Thyroid gland (tissue), 4 donors: ENCODE results near the gene TROAP. TPM values are rescaled to one million over a fixed set of nuclear protein-coding genes. Genes with fewer than 3 reads are reported as not detected.

Experiments used
- DNase-seq, 2 donors: peaks; one replicate each; pipeline ENCODE4 v3.0.0-alpha.2; 2019
- H3K27ac ChIP-seq, 3 donors: fragments of 200-600 bp; sonication (generic); 1 replicate in 2 of 3; 2 replicates in 1 of 3; pipeline ENCODE4 v1.5.1; 2016 to 2019; ENCODE audit warnings: mild to moderate bottlenecking in 1 of 3, moderate library complexity in 1 of 3
- H3K27me3 ChIP-seq: fragments of 200-600 bp; sonication (generic); one replicate; pipeline ENCODE4 v1.5.1; 2019
- H3K36me3 ChIP-seq, 2 donors: fragments of 200-600 bp; sonication (generic); one replicate each; pipeline ENCODE4 v1.5.1; 2016 to 2019
- H3K4me1 ChIP-seq, 2 donors: fragments of 200-600 bp; sonication (generic); one replicate each; pipeline ENCODE4 v1.5.1; 2017 to 2019
- H3K4me3 ChIP-seq, 3 donors: fragments of 200-600 bp; sonication (generic); replicated peaks in 1 of 3; 1 replicate in 2 of 3; 2 replicates in 1 of 3; pipeline ENCODE4 v1.5.1; 2016; ENCODE audit warnings: mild to moderate bottlenecking in 1 of 3
- H3K9me3 ChIP-seq: fragments of 200-600 bp; sonication (generic); one replicate; pipeline ENCODE4 v1.5.1; 2017
- POLR2A ChIP-seq, 2 donors: fragments of 450-650 bp; IDR thresholded peaks; one replicate each; pipeline ENCODE4 v1.6.1; 2017; ENCODE audit warnings: antibody characterized with exemption in 2 of 2, mild to moderate bottlenecking in 2 of 2, moderate library complexity in 1 of 2
- WGBS, 2 donors: methylation state at CpG; one replicate each; pipeline ENCODE4 v1.1.5; 2017; 5-methylcytosine and 5-hydroxymethylcytosine counted together
- intact Hi-C: fragments of 100-400 bp; cut with DNase I; formaldehyde crosslinking; loops from one replicate; pipeline ENCODE4 v1.15.1; 2023
- total RNA-seq, 4 donors: library from RNA; depleted of rRNA; stranded (reverse); fragments of >200 nt; gene quantifications; one replicate each; pipeline ENCODE4 v1.2.3, GENCODE V29; 2016
- TF ChIP-seq, protein P1 (sequence below), 6 experiments: fragments of 200-600 bp in 3 of 6; fragments of 450-650 bp in 3 of 6; sonication (generic) in 3 of 6; IDR thresholded peaks; one replicate each; pipeline ENCODE4 v1.5.1; 2016 to 2019; ENCODE audit warnings: antibody characterized with exemption in 6 of 6, mild to moderate bottlenecking in 2 of 6, inconsistent platforms in 1 of 6, moderate library complexity in 1 of 6

The TROAP gene
- total RNA-seq, 4 donors from 2014 or later, result 0.56 to 2.6 (median 0.96) TPM; not detected in 1

GRCh38 chr12:49296034-49296835 is 26.8 kb upstream of the TROAP start:
- peak overlapping the region in 1 of 3 donors; percentile 1 for H3K4me3 ChIP-seq
- TF ChIP-seq POLR2A (IDR thresholded peaks at IDR 0.05), result no peak
- TF ChIP-seq, protein P1, sequence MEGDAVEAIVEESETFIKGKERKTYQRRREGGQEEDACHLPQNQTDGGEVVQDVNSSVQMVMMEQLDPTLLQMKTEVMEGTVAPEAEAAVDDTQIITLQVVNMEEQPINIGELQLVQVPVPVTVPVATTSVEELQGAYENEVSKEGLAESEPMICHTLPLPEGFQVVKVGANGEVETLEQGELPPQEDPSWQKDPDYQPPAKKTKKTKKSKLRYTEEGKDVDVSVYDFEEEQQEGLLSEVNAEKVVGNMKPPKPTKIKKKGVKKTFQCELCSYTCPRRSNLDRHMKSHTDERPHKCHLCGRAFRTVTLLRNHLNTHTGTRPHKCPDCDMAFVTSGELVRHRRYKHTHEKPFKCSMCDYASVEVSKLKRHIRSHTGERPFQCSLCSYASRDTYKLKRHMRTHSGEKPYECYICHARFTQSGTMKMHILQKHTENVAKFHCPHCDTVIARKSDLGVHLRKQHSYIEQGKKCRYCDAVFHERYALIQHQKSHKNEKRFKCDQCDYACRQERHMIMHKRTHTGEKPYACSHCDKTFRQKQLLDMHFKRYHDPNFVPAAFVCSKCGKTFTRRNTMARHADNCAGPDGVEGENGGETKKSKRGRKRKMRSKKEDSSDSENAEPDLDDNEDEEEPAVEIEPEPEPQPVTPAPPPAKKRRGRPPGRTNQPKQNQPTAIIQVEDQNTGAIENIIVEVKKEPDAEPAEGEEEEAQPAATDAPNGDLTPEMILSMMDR (IDR thresholded peaks at IDR 0.05), result peak; percentile 43 to 71 (median 51)
- H3K36me3 ChIP-seq, result no peaks in the 10 kb centered on the region
- H3K27ac ChIP-seq, result no peak overlapping the region
- intact Hi-C loops, result no loop called here
- no peaks in the 10 kb centered on the region for H3K9me3 ChIP-seq
- H3K27me3 ChIP-seq, result peaks cover 16% of the 10 kb centered on the region
- peak; percentile 35 to 51 for DNase-seq
- peaks cover 18 to 22% of the 10 kb centered on the region in 2 donors for H3K4me1 ChIP-seq
- WGBS, 2 donors, result 17 to 27% methylated on average over 28 to 30 of the region's 54 CpGs

GRCh38 chr12:49296836-49297694 is 26.0 kb upstream of the TROAP start:
- WGBS, 2 donors, result 1 to 4% methylated on average over 11 to 30 of the region's 77 CpGs
- H3K27ac ChIP-seq, result no peak overlapping the region
- H3K36me3 ChIP-seq, result no peaks in the 10 kb centered on the region
- H3K4me1 ChIP-seq, result peaks cover 18 to 22% of the 10 kb centered on the region in 2 donors
- intact Hi-C loops, result no loop called here
- DNase-seq, result peak; percentile 25 to 29
- H3K27me3 ChIP-seq, result peaks cover 16% of the 10 kb centered on the region
- H3K4me3 ChIP-seq, result peak overlapping the region in 1 of 3 donors; percentile 1
- TF ChIP-seq, protein P1 (IDR thresholded peaks at IDR 0.05), result peak in 1 of 6 experiments; percentile 23
- TF ChIP-seq POLR2A (IDR thresholded peaks at IDR 0.05), result no peak
- H3K9me3 ChIP-seq, result no peaks in the 10 kb centered on the region

DNA sequence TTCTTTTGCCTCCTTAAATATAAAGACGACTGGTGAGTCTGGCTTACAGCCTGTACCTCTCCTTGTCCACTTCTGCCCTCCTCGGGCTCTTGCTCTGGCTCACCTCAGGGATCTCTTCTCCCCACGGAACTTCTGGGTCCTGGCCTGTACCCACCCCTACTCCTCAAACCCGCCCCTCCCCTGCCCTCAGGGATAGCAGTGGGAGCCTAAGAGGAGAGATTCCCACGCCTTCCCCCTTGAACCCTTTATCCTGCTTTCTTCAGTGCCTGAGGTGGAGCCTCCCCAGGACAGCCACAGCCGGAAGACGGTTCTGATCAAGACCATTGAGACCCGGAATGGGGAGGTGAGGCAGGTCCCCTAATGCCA is 25.4 kb upstream of the TROAP start:
- Histone ChIP-seq H3K9me3 (no peaks in the 10 kb centered on the region), H3K4me1 (peaks cover 18 to 22% of the 10 kb centered on the region in 2 donors), H3K27me3 (peaks cover 16% of the 10 kb centered on the region), H3K27ac (no peak overlapping the region), H3K4me3 (no peak overlapping the region), H3K36me3 (no peaks in the 10 kb centered on the region)
- TF ChIP-seq, protein P1 (IDR thresholded peaks at IDR 0.05), result no peak
- no peak for TF ChIP-seq POLR2A (IDR thresholded peaks at IDR 0.05)
- no peak for DNase-seq
- WGBS, 2 donors, result 14 to 18% methylated on average over 8 of the region's 8 CpGs
- intact Hi-C loops, result no loop called here

DNA sequence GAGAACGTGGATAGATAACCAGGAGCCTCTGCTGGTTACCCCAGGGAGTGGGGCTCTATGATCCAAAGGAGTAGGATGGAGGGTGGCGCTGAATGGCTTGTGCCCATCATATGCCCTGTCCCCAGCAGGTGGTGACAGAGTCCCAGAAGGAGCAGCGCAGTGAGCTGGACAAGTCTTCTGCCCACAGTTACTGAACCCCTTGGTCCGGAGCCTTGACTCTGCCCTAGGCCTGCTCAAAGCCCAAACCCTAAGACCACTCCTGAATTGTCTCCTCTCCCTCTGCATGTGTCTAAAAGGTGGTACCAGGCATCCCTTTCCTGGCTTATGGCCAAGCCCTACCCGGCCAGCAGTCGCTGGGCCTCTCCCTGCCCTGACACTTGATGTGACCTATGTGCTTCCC is 24.9 kb upstream of the TROAP start:
- no peak for DNase-seq
- TF ChIP-seq, protein P1 (IDR thresholded peaks at IDR 0.05), result no peak
- TF ChIP-seq POLR2A (IDR thresholded peaks at IDR 0.05), result no peak
- peaks cover 18 to 22% of the 10 kb centered on the region in 2 donors for H3K4me1 ChIP-seq
- intact Hi-C loops, result no loop called here
- no peak overlapping the region for H3K27ac ChIP-seq
- H3K27me3 ChIP-seq, result peaks cover 16% of the 10 kb centered on the region
- no peak overlapping the region for H3K4me3 ChIP-seq
- H3K9me3 ChIP-seq, result no peaks in the 10 kb centered on the region
- no peaks in the 10 kb centered on the region for H3K36me3 ChIP-seq
- WGBS, 2 donors, result 48 to 54% methylated on average over 6 of the region's 6 CpGs
